ENCODE measurements around the gene FOSB. TPM values are rescaled to one million over a fixed set of nuclear protein-coding genes. Genes with fewer than 3 reads are reported as not detected.
"Not testable (repeated sequence)": the region's sequence is repeated elsewhere in the genome, so short reads cannot be mapped to it uniquely, and the experiment has no call there.

The FOSB gene
- total RNA-seq, 1 donor from 2014 or later: 3.6 TPM

GRCh38 chr19:45424191-45425058 is 43.4 kb upstream of the FOSB start:
- Histone ChIP-seq H3K27ac (peak overlapping the region; percentile 94), H3K4me1 (peaks cover 25% of the 10 kb centered on the region), H3K9me3 (no peaks in the 10 kb centered on the region), H3K27me3 (no peaks in the 10 kb centered on the region), H3K4me3 (peak overlapping the region; percentile 67), H3K36me3 (no peaks in the 10 kb centered on the region)
- intact Hi-C loops (cut with DNase I): loop anchor here (5.0 kb wide), 1 partner anchor 68 kb away; no protein-coding TSS in a partner anchor
- DNase-seq (peak; percentile 82), ATAC-seq (peak; percentile 58)
- TF ChIP-seq CTCF (IDR thresholded peaks at IDR 0.05): no peak

GRCh38 chr19:45428384-45429231 is 39.2 kb upstream of the FOSB start:
- TF ChIP-seq CTCF (IDR thresholded peaks at IDR 0.05): peak; percentile 40
- Histone ChIP-seq H3K4me3 (peak overlapping the region; percentile 48), H3K27ac (peak overlapping the region; percentile 42), H3K4me1 (peaks cover 18% of the 10 kb centered on the region), H3K27me3 (no peaks in the 10 kb centered on the region), H3K9me3 (no peaks in the 10 kb centered on the region), H3K36me3 (no peaks in the 10 kb centered on the region)
- intact Hi-C loops (cut with DNase I): loop anchor here (5.0 kb wide), 1 partner anchor 64 kb away; no protein-coding TSS in a partner anchor
- no peak for DNase-seq
- ATAC-seq: peak; percentile 5

- not testable (repeated sequence) for ATAC-seq, H3K27ac ChIP-seq
- intact Hi-C loops (cut with DNase I): loop anchor here (5.0 kb wide), 1 partner anchor 62 kb away; no protein-coding TSS in a partner anchor
These were observed 37.9 kb upstream of the FOSB start for GRCh38 chr19:45429896-45430295.

GRCh38 chr19:45431008-45431407 is 36.8 kb upstream of the FOSB start:
- H3K27me3 ChIP-seq; H3K27ac ChIP-seq; ATAC-seq; H3K4me3 ChIP-seq; intact Hi-C loops (cut with DNase I); DNase-seq; H3K36me3 ChIP-seq; H3K4me1 ChIP-seq; H3K9me3 ChIP-seq: not testable (repeated sequence)

More at GRCh38 chr19:45429896-45430295, 37.9 kb upstream of the FOSB start:
- not testable (repeated sequence) for H3K36me3 ChIP-seq, H3K9me3 ChIP-seq, H3K4me1 ChIP-seq, H3K4me3 ChIP-seq, H3K27me3 ChIP-seq, DNase-seq

GRCh38 chr19:45432543-45432942 is 35.3 kb upstream of the FOSB start:
- ATAC-seq; DNase-seq; H3K27me3 ChIP-seq; H3K36me3 ChIP-seq; H3K4me3 ChIP-seq; intact Hi-C loops (cut with DNase I); H3K4me1 ChIP-seq; H3K27ac ChIP-seq; H3K9me3 ChIP-seq: not testable (repeated sequence)

GRCh38 chr19:45437328-45437727 is 30.5 kb upstream of the FOSB start:
- Histone ChIP-seq H3K36me3 (no peaks in the 10 kb centered on the region), H3K9me3 (no peaks in the 10 kb centered on the region), H3K4me1 (no peaks in the 10 kb centered on the region), H3K4me3 (no peak overlapping the region), H3K27ac (no peak overlapping the region), H3K27me3 (no peaks in the 10 kb centered on the region)
- DNase-seq (no peak), ATAC-seq (no peak)
- TF ChIP-seq CTCF (IDR thresholded peaks at IDR 0.05): no peak
- intact Hi-C loops (cut with DNase I): no loop called here

GRCh38 chr19:45439190-45439568 is 28.6 kb upstream of the FOSB start:
- intact Hi-C loops (cut with DNase I): no loop called here
- Histone ChIP-seq H3K36me3 (no peaks in the 10 kb centered on the region), H3K27ac (peak overlapping the region; percentile 87)

More at GRCh38 chr19:45439190-45439568, 28.6 kb upstream of the FOSB start:
- Histone ChIP-seq H3K27me3 (no peaks in the 10 kb centered on the region), H3K4me3 (peak overlapping the region; percentile 72), H3K9me3 (no peaks in the 10 kb centered on the region), H3K4me1 (peaks cover 9% of the 10 kb centered on the region)
- ATAC-seq (no peak), DNase-seq (no peak)
- TF ChIP-seq CTCF (IDR thresholded peaks at IDR 0.05): no peak
